NCI-H2107 (cell line): ENCODE measurements around the gene NFX1.
A peak's percentile ranks its signal among the peaks of the same experiment; 100 is the strongest.

Experiments used
- DNase-seq: peaks from one replicate; lab custom pipeline; 2025; lab: John Stamatoyannopoulos, UW

Gene NFX1

GRCh38 chr9:33290247-33291030 lies at the start of gene NFX1:
TSS of gene NFX1 (plus strand) at chr9:33290516. CDS start at chr9:33290573, 57 bp downstream.
- DNase-seq: peak; percentile 96

GRCh38 chr9:33241298-33241697 lies 49.0 kb upstream of the NFX1 start:
- DNase-seq: no peak

GRCh38 chr9:33242609-33243134 lies 47.6 kb upstream of the NFX1 start:
- DNase-seq: no peak

- no peak for DNase-seq
Measured at GRCh38 chr9:33244137-33244784, 46.1 kb upstream of the NFX1 start.

DNA sequence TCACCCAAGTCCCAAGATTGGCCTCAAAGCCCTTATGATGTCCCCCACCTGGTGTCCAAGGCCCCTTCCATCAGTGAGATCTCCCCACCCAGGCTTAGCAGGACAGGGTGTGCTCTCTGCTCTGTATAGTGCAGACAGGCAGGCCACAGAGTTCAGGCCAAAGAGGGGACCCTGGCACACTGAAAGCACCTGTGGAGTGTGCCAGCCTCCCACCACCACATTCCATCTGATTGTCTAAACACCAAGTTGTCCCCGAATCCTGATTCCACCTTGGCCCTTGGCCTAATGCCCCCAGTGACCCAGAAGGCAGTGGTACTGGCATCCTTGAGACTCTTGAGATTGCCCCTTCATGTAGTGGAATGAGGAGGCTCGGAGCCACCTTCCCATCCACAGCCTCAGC lies 45.0 kb upstream of the NFX1 start:
- no peak for DNase-seq

- DNase-seq: no peak
Measured at GRCh38 chr9:33246269-33246860, 44.0 kb upstream of the NFX1 start.

GRCh38 chr9:33248606-33249005 lies 41.7 kb upstream of the NFX1 start:
- DNase-seq: no peak

DNA sequence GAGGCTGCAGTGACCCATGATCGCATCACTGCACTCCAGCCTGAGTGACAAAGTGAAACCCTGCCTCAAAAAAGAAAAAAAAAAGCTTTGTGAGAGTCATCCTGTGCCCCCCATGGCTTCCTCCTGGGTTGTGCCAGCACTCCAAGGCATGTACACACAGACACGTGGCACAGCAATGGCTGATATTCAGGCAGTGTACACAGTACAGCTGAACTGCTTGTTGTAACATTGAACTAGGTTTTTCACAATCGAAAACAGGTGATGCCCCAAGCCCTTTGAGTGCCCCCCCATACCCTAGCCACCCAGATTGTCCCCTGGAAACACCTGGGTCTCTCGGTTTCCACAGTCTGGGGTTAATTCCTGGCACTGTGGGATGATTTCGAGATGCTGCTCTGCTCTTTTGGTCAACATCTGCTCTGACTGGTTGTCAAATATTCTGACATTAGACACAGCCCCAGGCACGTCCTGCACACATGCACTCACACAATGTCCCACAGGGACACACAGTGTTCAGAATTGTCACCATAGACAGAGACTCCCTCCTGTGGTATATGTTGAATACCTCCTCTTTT lies 41.1 kb upstream of the NFX1 start:
- DNase-seq: no peak

DNA sequence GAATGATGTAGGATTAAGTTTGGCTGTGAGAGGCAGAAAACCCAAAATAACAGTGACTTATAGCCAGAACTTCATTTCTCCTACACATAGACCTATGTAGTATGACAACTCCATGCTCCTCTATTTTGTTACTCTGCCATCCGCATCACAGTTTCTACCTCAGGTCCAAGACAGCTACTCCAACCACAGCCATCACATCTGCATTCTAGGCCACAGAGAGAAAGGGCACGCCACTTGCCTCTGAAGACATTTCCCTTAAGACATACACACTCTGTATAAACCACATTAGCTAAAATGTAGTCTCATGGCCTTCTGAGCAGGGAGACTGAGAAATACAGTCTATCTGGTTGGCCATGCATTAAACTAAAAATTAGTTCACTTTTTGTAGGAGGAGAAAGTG lies 40.3 kb upstream of the NFX1 start:
- DNase-seq: no peak

DNA sequence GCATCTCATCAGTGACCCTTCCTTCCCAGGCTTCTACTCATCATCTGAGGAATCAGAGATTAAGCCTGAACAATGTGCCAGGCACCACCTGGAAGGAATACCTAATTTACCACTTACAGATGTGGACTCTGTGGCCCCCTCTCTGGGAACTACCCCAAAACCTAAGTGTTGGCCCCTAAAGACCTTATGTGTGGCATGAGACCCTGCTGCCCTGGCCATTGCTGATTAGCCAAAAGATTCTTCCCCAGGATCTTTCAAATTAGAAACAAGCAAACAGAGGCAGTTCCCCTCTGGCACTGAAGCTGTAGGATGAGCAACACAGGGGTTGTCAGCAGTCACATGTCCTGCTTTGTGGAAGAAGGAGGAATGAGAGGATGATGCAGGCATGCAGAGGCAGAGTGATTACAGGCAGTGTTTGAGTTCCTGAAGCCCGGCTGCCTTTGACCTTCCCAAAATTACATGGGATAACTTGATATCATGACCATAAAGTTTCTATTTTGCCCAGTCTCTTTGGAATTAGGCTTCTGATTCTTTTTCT lies 39.8 kb upstream of the NFX1 start:
- no peak for DNase-seq

DNA sequence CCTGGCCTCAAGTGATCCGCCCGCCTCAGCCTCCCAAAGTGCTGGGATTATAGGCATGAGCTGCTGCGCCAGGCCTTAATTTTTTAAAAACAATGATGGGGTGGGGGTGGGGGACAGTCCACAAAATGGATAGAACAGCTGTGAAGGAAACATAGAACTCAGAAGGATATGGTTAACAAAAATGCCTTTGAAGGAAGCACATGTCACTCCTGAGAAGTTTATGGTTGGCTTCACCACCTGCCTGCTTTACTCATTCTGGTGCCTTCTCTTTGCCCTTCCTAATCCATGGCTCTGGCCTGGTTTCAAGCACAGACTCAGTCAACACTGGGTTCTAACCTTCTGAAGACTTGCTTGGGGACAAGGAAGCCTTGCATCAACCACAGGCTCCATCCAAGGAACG lies 36.1 kb upstream of the NFX1 start:
- no peak for DNase-seq

- DNase-seq: no peak
Measured at GRCh38 chr9:33255014-33255413, 35.3 kb upstream of the NFX1 start.

- DNase-seq: no peak
Measured at GRCh38 chr9:33255471-33255870, 34.8 kb upstream of the NFX1 start.

DNA sequence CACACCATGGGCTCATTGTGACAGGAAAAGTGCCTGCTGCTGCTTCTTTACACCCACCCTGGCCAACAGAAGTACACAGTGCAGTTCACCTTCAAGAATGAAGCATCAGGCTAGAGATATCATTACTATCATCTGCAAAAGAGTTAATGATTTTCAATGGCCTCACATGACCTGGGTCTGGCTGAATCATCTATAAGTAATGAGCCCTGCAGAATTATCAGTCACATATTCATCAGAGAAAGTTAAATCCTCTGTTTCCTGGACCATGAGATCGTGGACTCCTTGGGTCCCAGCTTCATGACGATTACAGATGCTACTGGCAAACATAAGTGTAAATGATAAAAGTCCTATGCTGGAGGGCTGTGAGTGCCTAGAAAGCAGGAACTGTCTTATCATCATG lies 34.1 kb upstream of the NFX1 start:
- no peak for DNase-seq

- no peak for DNase-seq
Measured at GRCh38 chr9:33257276-33257675, 33.0 kb upstream of the NFX1 start.

DNA sequence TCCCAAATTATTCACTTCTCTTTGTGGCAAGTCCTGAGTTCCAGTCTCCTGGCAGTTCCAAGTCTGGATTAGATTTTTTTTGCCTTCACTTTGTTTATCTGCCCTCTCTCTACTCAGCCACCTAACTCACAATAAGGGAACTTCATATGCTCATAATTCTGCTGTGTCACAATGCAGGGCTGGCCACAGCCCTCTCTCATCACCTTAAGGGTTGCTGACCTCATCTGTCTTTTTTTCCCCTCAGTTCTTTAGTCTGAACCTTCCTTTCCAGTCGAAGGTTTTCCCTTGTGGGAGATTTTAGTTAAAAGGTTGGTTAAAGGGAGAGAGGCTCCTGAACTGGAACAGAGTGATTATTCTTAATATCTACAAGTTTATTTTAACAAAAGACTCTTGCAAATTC lies 29.9 kb upstream of the NFX1 start:
- no peak for DNase-seq

GRCh38 chr9:33263131-33264002 lies 26.9 kb upstream of the NFX1 start:
- no peak for DNase-seq

DNA sequence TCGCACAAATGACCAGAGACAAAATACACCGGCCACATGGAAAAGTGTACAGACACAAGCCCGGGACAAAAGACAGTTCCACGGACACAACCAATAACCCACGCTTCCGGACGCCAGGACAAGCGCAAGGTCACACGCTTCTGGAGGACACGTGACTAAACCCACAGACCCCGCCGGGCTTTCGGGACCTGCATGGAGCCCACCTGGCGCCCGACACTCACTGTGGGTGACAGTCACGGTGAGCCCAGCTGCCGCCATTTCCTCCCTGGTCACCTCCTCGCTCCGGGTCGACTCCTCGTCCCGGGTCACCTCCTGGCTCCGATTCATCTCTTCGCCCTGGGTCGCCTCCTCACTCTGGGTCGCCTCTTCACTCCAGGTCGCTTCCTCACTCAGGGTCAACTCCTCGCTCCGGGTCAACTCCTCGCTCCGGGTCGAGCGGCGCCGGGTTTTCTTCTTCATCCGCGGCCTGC lies 26.3 kb upstream of the NFX1 start:
- no peak for DNase-seq

GRCh38 chr9:33264473-33265177 lies 25.7 kb upstream of the NFX1 start, which contains the start of the genes BAG1 and CHMP5:
TSS of gene BAG1 (minus strand) at chr9:33264708.
TSS of gene CHMP5 (plus strand) at chr9:33265049. CDS start at chr9:33265079, 30 bp downstream.
- peak; percentile 97 for DNase-seq

- no peak for DNase-seq
Measured at GRCh38 chr9:33265211-33265865, 25.0 kb upstream of the NFX1 start.
